ENCODE results near the gene CEP128. TPM values are rescaled to one million over a fixed set of nuclear protein-coding genes. Genes with fewer than 3 reads are reported as not detected.

Gene CEP128
- total RNA-seq, 1 experiment from 2014 or later, result 19.0 TPM

DNA sequence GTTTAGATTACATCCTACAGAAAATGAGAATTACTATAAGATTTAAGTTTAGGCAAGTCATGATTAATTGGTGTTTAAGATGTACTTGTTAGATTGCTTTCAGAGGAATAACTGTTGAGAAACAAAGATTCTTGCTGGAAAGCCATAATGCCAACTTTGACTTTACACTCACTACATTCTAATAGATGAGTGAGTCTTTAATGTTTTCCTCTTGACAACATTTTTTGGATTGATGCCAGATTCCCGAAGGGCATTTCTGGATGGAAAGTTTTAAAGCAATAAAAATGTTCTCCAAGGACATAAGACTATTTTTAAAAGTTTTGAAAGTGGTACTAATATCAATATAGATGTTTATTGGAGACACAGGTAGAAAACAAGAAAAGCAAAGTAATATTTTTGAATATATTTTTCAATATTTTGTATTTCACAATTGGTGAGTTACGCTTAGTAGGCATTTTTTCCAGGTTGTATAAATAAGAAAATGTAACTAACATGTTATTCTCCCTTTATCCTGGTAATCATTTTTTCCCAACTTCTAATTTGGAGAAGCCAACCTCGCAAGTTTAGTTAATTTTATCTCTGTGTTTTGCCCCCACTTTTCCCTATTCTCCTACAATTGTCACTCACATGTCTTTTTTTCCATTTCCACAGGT lies 307.3 kb downstream of the CEP128 start:
- Histone ChIP-seq H3K36me3 (no peaks in the 10 kb centered on the region), H3K27me3 (no peaks in the 10 kb centered on the region), H3K4me1 (peaks cover 6% of the 10 kb centered on the region; the same call in 1 of the 2 replicates), H3K27ac (no peak overlapping the region), H3K9me3 (replicated peaks) (no peaks in the 10 kb centered on the region), H3K4me3 (no peak overlapping the region)
- no peak for DNase-seq

DNA sequence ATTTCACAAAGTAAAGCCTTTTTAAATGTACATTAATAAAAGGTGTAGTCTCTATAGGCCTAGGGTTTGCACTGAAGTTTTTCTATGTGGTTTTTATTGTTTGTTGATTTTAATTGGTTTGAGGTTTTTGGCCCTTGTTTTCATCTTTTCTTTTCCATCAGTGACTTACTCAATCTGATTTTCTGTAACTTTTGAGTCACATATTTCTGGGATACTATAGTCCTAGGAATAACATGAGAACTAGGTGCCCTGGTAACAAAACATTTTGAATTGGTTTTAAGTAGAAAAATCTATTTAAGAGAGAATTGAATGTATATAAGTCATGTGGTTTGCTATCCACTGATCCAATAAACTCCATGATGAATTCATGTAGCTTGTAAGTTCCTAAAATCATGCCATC lies 311.9 kb downstream of the CEP128 start:
- no peak for DNase-seq
- H3K27ac ChIP-seq, result no peak overlapping the region
- no peaks in the 10 kb centered on the region for H3K27me3 ChIP-seq
- H3K4me3 ChIP-seq, result no peak overlapping the region
- no peaks in the 10 kb centered on the region for H3K36me3 ChIP-seq
- H3K4me1 ChIP-seq, result no peaks in the 10 kb centered on the region
- no peaks in the 10 kb centered on the region for H3K9me3 ChIP-seq (replicated peaks)

DNA sequence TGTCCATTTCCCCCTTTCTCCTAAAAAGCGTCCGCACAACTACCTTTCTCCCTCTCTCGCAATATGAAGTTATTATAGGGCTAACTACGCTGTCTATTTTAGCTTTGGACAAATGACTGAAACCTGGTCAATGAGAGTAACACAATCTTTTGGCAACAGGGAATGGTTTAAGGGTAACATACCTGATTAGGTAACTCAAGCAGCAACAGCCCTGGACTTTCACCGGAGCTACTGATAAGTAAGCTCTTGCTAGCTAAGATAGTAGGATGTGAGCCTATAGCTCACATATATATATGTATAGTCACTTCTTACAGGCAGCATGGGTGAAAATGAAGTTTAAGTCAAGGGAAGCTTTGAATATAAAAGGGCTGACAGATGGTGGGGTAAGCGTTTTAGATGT lies 313.0 kb downstream of the CEP128 start:
- Histone ChIP-seq H3K27ac (no peak overlapping the region), H3K27me3 (no peaks in the 10 kb centered on the region), H3K36me3 (no peaks in the 10 kb centered on the region), H3K4me1 (no peaks in the 10 kb centered on the region), H3K4me3 (no peak overlapping the region), H3K9me3 (replicated peaks) (no peaks in the 10 kb centered on the region)
- no peak for DNase-seq

GRCh38 chr14:80627745-80628144 lies 313.8 kb downstream of the CEP128 start:
- no peak overlapping the region for H3K27ac ChIP-seq
- no peak overlapping the region for H3K4me3 ChIP-seq
- H3K4me1 ChIP-seq, result no peaks in the 10 kb centered on the region
- no peak for DNase-seq
- H3K36me3 ChIP-seq, result no peaks in the 10 kb centered on the region
- H3K27me3 ChIP-seq, result no peaks in the 10 kb centered on the region
- H3K9me3 ChIP-seq (replicated peaks), result no peaks in the 10 kb centered on the region

DNA sequence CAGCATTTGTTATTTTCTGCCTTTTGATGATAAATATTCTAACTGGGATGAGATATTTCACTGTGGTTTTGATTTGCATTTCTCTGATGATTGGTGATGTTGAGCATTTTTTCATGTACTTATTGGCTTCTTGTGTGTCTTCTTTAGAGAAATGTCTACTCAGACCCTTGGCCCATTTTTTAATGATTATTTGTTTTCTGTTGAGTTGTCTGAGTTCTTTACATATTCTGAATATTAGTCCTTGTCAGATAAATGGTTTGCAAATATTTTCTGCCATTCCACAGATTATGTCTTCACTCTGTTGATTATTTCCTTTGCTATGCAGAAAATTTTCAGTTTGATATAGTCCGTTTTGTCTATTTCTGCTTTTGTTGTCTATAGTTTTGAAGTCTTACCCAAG lies 317.0 kb downstream of the CEP128 start:
- H3K27ac ChIP-seq, result no peak overlapping the region
- DNase-seq, result no peak
- H3K4me3 ChIP-seq, result no peak overlapping the region
- no peaks in the 10 kb centered on the region for H3K36me3 ChIP-seq
- no peaks in the 10 kb centered on the region for H3K4me1 ChIP-seq
- no peaks in the 10 kb centered on the region for H3K27me3 ChIP-seq
- no peaks in the 10 kb centered on the region for H3K9me3 ChIP-seq (replicated peaks)

- Histone ChIP-seq H3K36me3 (no peaks in the 10 kb centered on the region), H3K27ac (no peak overlapping the region), H3K27me3 (no peaks in the 10 kb centered on the region), H3K9me3 (replicated peaks) (no peaks in the 10 kb centered on the region), H3K4me3 (no peak overlapping the region), H3K4me1 (no peaks in the 10 kb centered on the region)
- DNase-seq, result no peak
Measured at GRCh38 chr14:80621701-80622100, 319.8 kb downstream of the CEP128 start.

DNA sequence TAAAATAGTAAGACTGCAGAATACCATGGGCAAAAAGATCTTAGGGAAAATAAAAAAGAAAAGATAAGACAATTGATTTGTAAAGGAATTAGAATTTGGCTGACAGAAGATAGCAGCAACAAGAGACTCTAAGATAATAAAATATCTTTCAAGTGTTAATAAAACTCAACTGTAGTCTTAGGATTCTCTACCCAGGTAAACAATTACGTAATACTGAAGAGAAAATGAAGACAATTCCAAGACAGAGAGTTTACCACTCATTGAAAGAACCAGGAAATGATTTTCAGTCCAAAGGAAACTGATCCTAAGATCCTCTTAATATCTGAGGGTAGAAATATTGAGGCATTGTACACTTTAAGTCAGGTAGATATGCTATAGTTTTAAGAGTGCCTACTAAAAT lies 321.1 kb downstream of the CEP128 start:
- no peak for DNase-seq
- H3K36me3 ChIP-seq, result no peaks in the 10 kb centered on the region
- H3K9me3 ChIP-seq (replicated peaks), result no peaks in the 10 kb centered on the region
- no peak overlapping the region for H3K4me3 ChIP-seq
- no peaks in the 10 kb centered on the region for H3K27me3 ChIP-seq
- H3K27ac ChIP-seq, result no peak overlapping the region
- H3K4me1 ChIP-seq, result peaks cover 4% of the 10 kb centered on the region; the same call in 1 of the 2 replicates

- no peak for DNase-seq
- H3K36me3 ChIP-seq, result no peaks in the 10 kb centered on the region
- no peaks in the 10 kb centered on the region for H3K27me3 ChIP-seq
- H3K27ac ChIP-seq, result no peak overlapping the region
- no peak overlapping the region for H3K4me3 ChIP-seq
- H3K9me3 ChIP-seq (replicated peaks), result no peaks in the 10 kb centered on the region
- H3K4me1 ChIP-seq, result peaks cover 4% of the 10 kb centered on the region; the same call in 1 of the 2 replicates
Measured at GRCh38 chr14:80618751-80619329, 322.7 kb downstream of the CEP128 start.

GRCh38 chr14:80615831-80616230 lies 325.7 kb downstream of the CEP128 start:
- H3K27ac ChIP-seq, result no peak overlapping the region
- H3K27me3 ChIP-seq, result no peaks in the 10 kb centered on the region
- no peak overlapping the region for H3K4me3 ChIP-seq
- H3K4me1 ChIP-seq, result peaks cover 4% of the 10 kb centered on the region; the same call in 1 of the 2 replicates
- H3K9me3 ChIP-seq (replicated peaks), result no peaks in the 10 kb centered on the region
- H3K36me3 ChIP-seq, result no peaks in the 10 kb centered on the region
- DNase-seq, result peak; percentile 6 to 43

DNA sequence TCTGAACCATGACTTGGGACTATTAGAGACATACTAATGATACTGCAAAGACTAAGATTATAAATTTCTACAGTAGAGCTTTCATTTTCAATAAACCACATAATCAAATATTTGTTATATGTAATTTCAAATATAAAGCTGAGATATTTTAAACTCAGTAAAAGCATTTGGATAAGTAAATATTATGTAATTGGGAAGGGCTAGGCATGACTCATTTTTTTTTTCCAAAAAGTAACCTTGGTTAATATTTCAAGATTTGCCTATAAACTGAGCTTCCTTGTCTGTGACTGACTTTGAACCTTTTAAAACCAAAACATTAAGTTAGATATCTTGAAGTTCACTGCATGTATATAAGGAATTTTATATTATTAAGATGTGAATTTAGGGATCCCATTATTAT lies 332.5 kb downstream of the CEP128 start:
- no peak overlapping the region for H3K27ac ChIP-seq
- H3K4me1 ChIP-seq, result no peaks in the 10 kb centered on the region; the same call in 1 of the 2 replicates
- H3K9me3 ChIP-seq (replicated peaks), result no peaks in the 10 kb centered on the region
- H3K36me3 ChIP-seq, result no peaks in the 10 kb centered on the region
- no peak overlapping the region for H3K4me3 ChIP-seq
- no peaks in the 10 kb centered on the region for H3K27me3 ChIP-seq
- DNase-seq, result no peak

DNA sequence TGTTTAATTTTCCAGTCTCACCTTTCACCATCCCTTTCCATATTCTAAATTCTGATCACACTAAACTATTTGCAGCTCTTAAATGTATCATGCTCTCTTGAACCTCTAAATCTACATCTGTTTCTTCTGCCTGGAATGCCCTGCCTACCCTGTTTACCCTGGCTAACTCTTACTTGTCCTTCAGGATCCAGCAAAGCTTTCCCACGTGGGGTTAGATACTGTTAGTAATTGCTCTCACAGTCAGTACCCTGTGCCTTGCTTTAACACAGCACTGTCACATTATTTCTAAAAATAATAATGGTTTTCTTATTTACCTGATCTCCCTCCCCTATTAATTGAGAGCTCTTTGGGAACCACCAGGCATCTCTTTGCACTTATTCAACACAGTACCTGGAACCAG lies 333.0 kb downstream of the CEP128 start:
- H3K4me3 ChIP-seq, result no peak overlapping the region
- H3K4me1 ChIP-seq, result no peaks in the 10 kb centered on the region; the same call in 1 of the 2 replicates
- no peaks in the 10 kb centered on the region for H3K9me3 ChIP-seq (replicated peaks)
- H3K27me3 ChIP-seq, result no peaks in the 10 kb centered on the region
- H3K36me3 ChIP-seq, result no peaks in the 10 kb centered on the region
- DNase-seq, result no peak
- no peak overlapping the region for H3K27ac ChIP-seq

DNA sequence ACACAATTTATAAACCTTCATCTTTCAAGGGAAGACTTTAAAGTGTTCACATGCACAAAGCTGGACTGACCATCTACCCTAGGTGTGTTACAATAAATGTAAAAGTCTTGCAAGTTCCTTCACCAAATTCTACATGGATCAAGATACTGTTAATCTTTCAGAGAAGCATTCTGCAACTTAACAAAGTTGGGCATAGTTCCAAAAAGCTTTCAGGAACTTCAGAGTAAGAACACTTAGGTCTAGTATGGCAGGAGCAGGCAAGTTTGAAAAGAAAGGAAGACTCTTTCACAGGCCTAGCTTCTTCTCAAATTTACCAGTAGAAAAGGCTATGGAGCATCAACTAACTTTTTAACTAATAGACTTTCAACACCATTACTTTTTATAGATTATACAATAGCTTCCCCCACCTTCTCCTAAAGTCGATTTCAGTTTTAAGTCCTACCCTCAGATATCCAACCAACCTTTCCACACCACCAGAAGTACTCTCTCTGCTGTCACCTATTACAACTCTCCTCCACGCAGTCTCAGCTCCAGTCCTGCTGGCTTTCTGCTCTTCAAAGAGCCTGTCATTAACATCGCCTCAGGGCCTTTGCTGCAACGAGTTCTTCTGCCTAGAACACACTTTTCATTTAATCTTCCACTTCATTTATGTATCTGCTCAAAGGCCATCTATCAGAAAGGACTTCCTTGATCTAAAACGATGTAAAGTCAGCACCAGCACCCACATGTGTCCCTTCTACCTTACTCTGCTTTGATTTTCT lies 333.9 kb downstream of the CEP128 start:
- no peaks in the 10 kb centered on the region for H3K27me3 ChIP-seq
- no peak overlapping the region for H3K4me3 ChIP-seq
- no peaks in the 10 kb centered on the region for H3K9me3 ChIP-seq (replicated peaks)
- H3K4me1 ChIP-seq, result no peaks in the 10 kb centered on the region; the same call in 1 of the 2 replicates
- no peak overlapping the region for H3K27ac ChIP-seq
- no peaks in the 10 kb centered on the region for H3K36me3 ChIP-seq
- DNase-seq, result no peak

GRCh38 chr14:80606347-80606772 lies 335.2 kb downstream of the CEP128 start:
- no peak for DNase-seq

DNA sequence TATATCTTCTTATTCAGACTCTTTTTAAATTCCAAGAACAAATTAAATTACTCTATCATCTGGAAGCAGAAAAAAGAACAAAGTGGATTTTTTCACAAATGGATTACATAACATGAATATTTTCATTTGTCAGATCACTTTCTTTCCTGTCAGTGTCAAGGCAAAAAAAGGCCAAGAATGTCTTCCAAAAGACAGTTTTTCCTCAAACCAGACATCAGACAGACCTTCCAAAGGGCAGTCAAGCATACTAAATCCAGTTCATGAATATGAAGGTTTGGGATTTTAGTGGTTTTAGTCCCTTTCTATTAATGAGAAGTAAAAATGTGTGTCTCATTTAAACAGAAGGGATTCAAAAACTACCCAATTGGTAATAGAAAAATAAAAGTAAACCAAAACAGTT lies 336.0 kb downstream of the CEP128 start:
- no peak overlapping the region for H3K4me3 ChIP-seq
- no peaks in the 10 kb centered on the region for H3K36me3 ChIP-seq
- no peaks in the 10 kb centered on the region; the same call in 1 of the 2 replicates for H3K4me1 ChIP-seq
- no peaks in the 10 kb centered on the region for H3K9me3 ChIP-seq (replicated peaks)
- DNase-seq, result no peak
- no peak overlapping the region for H3K27ac ChIP-seq
- no peaks in the 10 kb centered on the region for H3K27me3 ChIP-seq

More at GRCh38 chr14:80606347-80606772, 335.2 kb downstream of the CEP128 start:
- Histone ChIP-seq H3K4me3 (no peak overlapping the region), H3K27me3 (no peaks in the 10 kb centered on the region), H3K9me3 (replicated peaks) (no peaks in the 10 kb centered on the region), H3K36me3 (no peaks in the 10 kb centered on the region), H3K4me1 (no peaks in the 10 kb centered on the region; the same call in 1 of the 2 replicates), H3K27ac (no peak overlapping the region)

DNA sequence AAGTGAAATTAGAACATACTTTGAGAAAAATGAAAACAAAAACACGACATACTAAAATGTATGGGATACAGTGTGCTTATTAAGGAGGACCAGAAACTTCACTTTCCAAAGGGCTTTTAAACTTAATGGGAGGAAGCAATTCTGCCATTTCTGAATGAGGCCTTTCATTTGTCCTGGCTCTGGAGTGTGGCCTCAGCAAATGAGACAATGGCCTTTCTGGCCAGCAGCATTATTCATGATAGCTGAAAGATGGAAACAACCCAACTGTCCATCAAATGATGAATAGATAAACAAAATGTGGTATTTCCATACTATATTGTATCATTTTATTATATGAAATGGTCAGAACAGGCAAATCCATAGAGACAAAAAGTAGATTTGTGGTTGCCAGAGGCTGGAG lies 338.6 kb downstream of the CEP128 start:
- Histone ChIP-seq H3K36me3 (no peaks in the 10 kb centered on the region), H3K27ac (no peak overlapping the region)
- no peak for DNase-seq

More for the DNA sequence above, 338.6 kb downstream of the CEP128 start:
- no peaks in the 10 kb centered on the region; the same call in 1 of the 2 replicates for H3K4me1 ChIP-seq
- H3K27me3 ChIP-seq, result no peaks in the 10 kb centered on the region
- no peak overlapping the region for H3K4me3 ChIP-seq
- no peaks in the 10 kb centered on the region for H3K9me3 ChIP-seq (replicated peaks)
